Pancreas (tissue), 10 donors: Measurements from ENCODE around the gene HDAC4. TPM values are rescaled to one million over a fixed set of nuclear protein-coding genes. Genes with fewer than 3 reads are reported as not detected.

Experiments
- ATAC-seq, 4 donors: fragments of 200-7000 bp; cut with Tn5 transposase; one replicate each; pipeline versions ENCODE4 v1.8.0 to v1.9.1; 2020; ENCODE audit warnings: mild to moderate bottlenecking in 4 of 4, moderate library complexity in 4 of 4
- DNase-seq, 6 donors: peaks; one replicate each; pipeline ENCODE4 v3.0.0-alpha.2; 2020
- FAIRE-seq: peaks from 2 replicates; lab custom pipeline; 2012; peaks lifted over from hg19 to GRCh38; lab: Jason Lieb, UNC
- H3K27ac ChIP-seq, 4 donors: fragments of 200-600 bp; sonication (generic); 1 replicate in 3 of 4; 2 replicates in 1 of 4; pipeline versions ENCODE4 v1.5.0 to v1.8.0; 2020
- H3K27me3 ChIP-seq, 4 donors: fragments of 200-600 bp; one replicate each; pipeline ENCODE4 v1.8.0; 2021
- H3K36me3 ChIP-seq, 3 donors: fragments of 200-600 bp; sonication (generic) in 1 of 3; one replicate each; pipeline versions ENCODE4 v1.5.0 to v1.8.0; 2020 to 2021
- H3K4me1 ChIP-seq, 3 donors: fragments of 200-600 bp; one replicate each; pipeline ENCODE4 v1.8.0; 2021
- H3K4me3 ChIP-seq, 4 donors: fragments of 200-600 bp; sonication (generic) in 2 of 4; one replicate each; pipeline versions ENCODE4 v1.5.0 to v1.8.0; 2020 to 2021
- H3K9me3 ChIP-seq, 4 donors: fragments of 200-600 bp; one replicate each; pipeline ENCODE4 v1.8.0; 2021
- CTCF ChIP-seq, 4 donors: fragments of 200-600 bp; sonication (generic) in 3 of 4; IDR thresholded peaks; one replicate each; pipeline versions ENCODE4 v1.5.0 to v1.8.0; 2021; ENCODE audit warnings: antibody characterized with exemption in 4 of 4
- WGBS, 2 donors: extraction: QIAGEN DNeasy Blood & Tissue Kit; methylation state at CpG; one replicate each; pipeline ENCODE4 v1.1.7; 2013; 5-methylcytosine and 5-hydroxymethylcytosine counted together
- intact Hi-C, 3 donors: fragments of 100-400 bp; cut with DNase I; formaldehyde crosslinking; loops; one replicate each; pipeline versions ENCODE4 v1.11.1 to v1.14.2; 2022
- polyA plus RNA-seq, 2 donors: library from polyadenylated mRNA; stranded (reverse); fragments of 200-250 nt; gene quantifications; one replicate each; pipeline ENCODE4 v1.2.3, GENCODE V29; 2013
- total RNA-seq, 6 donors: library from RNA; stranded (reverse); fragmentation: NEBNext Ultra II Directional in 4 of 6; extraction: Animal tissue kit (Norgen Biotek cat#: 25700) in 4 of 6; gene quantifications; one replicate each; pipeline versions ENCODE4 v1.2.1 to v1.2.4, GENCODE V29; 2021 to 2023
- donor health status: healthy with polysubstance abuse.
- donor health status: DM: no; HTN: no; CAD: no; lungs with moderate emphysema.
- donor health status: DM: no; HTN: no; CAD: no.
- donor health status: control.
- donor health status: control.
- donor health status: Bipolar disorder and iron deficiency.
- donor health status: DM: yes; HTN: yes; CAD: no.
- donor health status: DM: no; HTN: no; CAD: no.
- donor health status: DM: no; HTN: no; CAD: no.
- donor health status: DM: yes; HTN: yes; CAD: no.

The HDAC4 gene
- total and polyA plus RNA-seq, 8 donors: 8.2 to 31.8 (median 16.6) TPM

DNA sequence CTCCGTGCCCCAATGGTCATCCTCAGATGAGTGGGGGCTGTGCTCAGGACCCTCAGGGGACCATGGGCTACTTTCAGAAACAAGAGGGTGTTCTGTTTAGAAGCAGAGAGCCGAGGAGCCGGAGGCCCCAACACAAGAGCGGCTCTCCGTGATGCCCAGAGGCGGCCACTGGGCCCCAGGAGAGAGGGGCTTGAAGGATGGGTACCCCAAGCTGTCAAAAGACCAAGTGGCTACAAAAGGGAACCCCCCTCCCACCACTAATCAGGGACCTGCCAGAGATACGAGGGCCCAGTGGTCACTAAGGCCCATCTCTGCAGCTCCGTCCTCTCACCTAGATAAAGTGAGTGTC, 93.6 kb downstream of the HDAC4 start:
- Histone ChIP-seq H3K4me1 (peaks cover 15 to 19% (median 19%) of the 10 kb centered on the region in 3 donors), H3K27me3 (no peaks in the 10 kb centered on the region), H3K27ac (no peak overlapping the region), H3K9me3 (no peaks in the 10 kb centered on the region), H3K4me3 (no peak overlapping the region), H3K36me3 (no peaks in the 10 kb centered on the region)
- no peak for FAIRE-seq
- DNase-seq: peak in 1 of 6 donors; percentile 61
- intact Hi-C loops: no loop called here
- no peak for ATAC-seq
- WGBS, 2 donors: 95 to 99% methylated on average over 8 of the region's 8 CpGs
- no peak for TF ChIP-seq CTCF (IDR thresholded peaks at IDR 0.05)

GRCh38 chr2:239306274-239307220, 94.3 kb downstream of the HDAC4 start:
- FAIRE-seq (no peak), ATAC-seq (no peak), DNase-seq (peak in 2 of 6 donors; percentile 7 to 18)
- no peak for TF ChIP-seq CTCF (IDR thresholded peaks at IDR 0.05)
- Histone ChIP-seq H3K9me3 (no peaks in the 10 kb centered on the region), H3K4me3 (no peak overlapping the region), H3K36me3 (no peaks in the 10 kb centered on the region), H3K27ac (no peak overlapping the region), H3K4me1 (peaks cover 15 to 19% (median 19%) of the 10 kb centered on the region in 3 donors), H3K27me3 (no peaks in the 10 kb centered on the region)
- WGBS, 2 donors: 90 to 93% methylated on average over 25 of the region's 25 CpGs
- intact Hi-C loops: no loop called here

GRCh38 chr2:239305771-239306170, 95.0 kb downstream of the HDAC4 start:
- peaks cover 15 to 19% (median 17%) of the 10 kb centered on the region in 3 donors for H3K4me1 ChIP-seq
- peak in 2 of 6 donors; percentile 6 to 16 for DNase-seq
- H3K4me3 ChIP-seq: no peak overlapping the region
- ATAC-seq: no peak
- H3K27ac ChIP-seq: no peak overlapping the region
- no peak for TF ChIP-seq CTCF (IDR thresholded peaks at IDR 0.05)
- no peak for FAIRE-seq
- intact Hi-C loops: no loop called here
- no peaks in the 10 kb centered on the region for H3K27me3 ChIP-seq
- H3K36me3 ChIP-seq: no peaks in the 10 kb centered on the region
- H3K9me3 ChIP-seq: no peaks in the 10 kb centered on the region
- 94% methylated on average over 12 of the region's 12 CpGs for WGBS, 2 donors

- DNase-seq (peak in 3 of 6 donors; percentile 7 to 44 (median 23)), FAIRE-seq (no peak), ATAC-seq (no peak)
- 92 to 94% methylated on average over 11 of the region's 11 CpGs for WGBS, 2 donors
- intact Hi-C loops: no loop called here
- H3K27ac ChIP-seq: no peak overlapping the region
- TF ChIP-seq CTCF (IDR thresholded peaks at IDR 0.05): no peak
- H3K36me3 ChIP-seq: no peaks in the 10 kb centered on the region
- no peaks in the 10 kb centered on the region for H3K27me3 ChIP-seq
- no peaks in the 10 kb centered on the region for H3K9me3 ChIP-seq
- peaks cover 15 to 19% (median 16%) of the 10 kb centered on the region in 3 donors for H3K4me1 ChIP-seq
- H3K4me3 ChIP-seq: no peak overlapping the region
Measured at GRCh38 chr2:239305222-239305575, 95.6 kb downstream of the HDAC4 start.
